ENCODE measurements around the gene CDX1. TPM values are rescaled to one million over a fixed set of nuclear protein-coding genes. Genes with fewer than 3 reads are reported as not detected.
A peak's percentile ranks its signal among the peaks of the same experiment; 100 is the strongest.

Gene CDX1
- total and polyA plus RNA-seq, 2 experiments from 2014 or later, result 0.62 TPM; not detected in 1

DNA sequence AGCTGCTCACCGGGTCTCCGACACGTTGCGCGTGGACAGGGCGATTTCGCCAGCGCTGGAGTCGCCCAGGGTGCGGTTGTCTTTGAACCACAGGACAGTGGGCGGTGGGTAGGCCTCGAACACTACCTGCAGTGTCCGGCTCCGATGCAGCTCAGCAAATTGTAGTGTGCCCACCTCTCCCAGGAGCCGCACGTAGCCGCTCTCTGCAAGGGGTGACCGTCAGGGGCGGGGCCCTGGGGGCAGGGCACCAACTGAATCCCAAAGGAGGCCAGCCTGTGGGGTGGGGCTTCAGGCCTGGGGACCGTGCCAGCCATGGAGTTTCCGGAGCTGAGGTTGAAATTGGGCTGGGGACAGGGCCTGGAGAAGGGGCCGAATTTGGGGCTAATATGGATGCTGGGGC lies 33.8 kb upstream of the CDX1 start:
- DNase-seq (ENCODE audit: low read depth in 1 of 2, low spot score in 1 of 2), result no peak
- H3K27ac ChIP-seq, result no peak overlapping the region
- TF ChIP-seq, protein P1, sequence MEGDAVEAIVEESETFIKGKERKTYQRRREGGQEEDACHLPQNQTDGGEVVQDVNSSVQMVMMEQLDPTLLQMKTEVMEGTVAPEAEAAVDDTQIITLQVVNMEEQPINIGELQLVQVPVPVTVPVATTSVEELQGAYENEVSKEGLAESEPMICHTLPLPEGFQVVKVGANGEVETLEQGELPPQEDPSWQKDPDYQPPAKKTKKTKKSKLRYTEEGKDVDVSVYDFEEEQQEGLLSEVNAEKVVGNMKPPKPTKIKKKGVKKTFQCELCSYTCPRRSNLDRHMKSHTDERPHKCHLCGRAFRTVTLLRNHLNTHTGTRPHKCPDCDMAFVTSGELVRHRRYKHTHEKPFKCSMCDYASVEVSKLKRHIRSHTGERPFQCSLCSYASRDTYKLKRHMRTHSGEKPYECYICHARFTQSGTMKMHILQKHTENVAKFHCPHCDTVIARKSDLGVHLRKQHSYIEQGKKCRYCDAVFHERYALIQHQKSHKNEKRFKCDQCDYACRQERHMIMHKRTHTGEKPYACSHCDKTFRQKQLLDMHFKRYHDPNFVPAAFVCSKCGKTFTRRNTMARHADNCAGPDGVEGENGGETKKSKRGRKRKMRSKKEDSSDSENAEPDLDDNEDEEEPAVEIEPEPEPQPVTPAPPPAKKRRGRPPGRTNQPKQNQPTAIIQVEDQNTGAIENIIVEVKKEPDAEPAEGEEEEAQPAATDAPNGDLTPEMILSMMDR (IDR thresholded peaks at IDR 0.05; ENCODE audit: low read depth, low read length), result no peak
- H3K36me3 ChIP-seq, result no peaks in the 10 kb centered on the region
- peaks cover 9% of the 10 kb centered on the region for H3K4me1 ChIP-seq (ENCODE audit: low read depth)
- no peaks in the 10 kb centered on the region for H3K9me3 ChIP-seq (ENCODE audit: low read depth)
- H3K27me3 ChIP-seq, result no peaks in the 10 kb centered on the region
- no peak overlapping the region for H3K4me3 ChIP-seq

DNA sequence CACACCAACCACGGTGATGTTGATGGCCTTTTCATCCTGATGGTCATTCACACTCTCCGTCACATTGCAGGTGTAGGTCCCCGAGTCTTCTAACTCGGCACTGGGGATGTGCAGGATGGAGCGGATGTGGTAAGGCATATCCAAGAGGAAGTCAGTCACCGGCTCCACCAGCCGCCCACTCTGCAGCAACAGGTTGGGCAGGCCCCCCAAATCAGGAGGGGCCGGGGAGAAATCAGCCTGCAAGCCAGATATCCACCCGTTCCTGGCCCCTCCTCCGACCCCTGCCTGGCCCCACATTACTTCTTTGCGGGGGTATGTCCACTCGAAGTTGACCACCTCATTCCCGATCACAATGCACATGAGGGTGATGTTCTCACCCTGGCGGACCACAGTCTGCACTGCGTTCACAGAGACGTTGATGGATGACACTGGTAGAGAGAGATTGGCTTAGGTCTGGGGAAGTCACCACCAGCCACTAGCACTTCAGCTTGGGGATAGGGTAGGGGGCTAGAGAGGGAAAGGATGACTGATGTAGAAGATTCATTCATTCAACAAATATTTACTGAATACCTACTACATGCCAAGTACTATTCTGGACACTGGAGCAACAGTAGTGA lies 32.9 kb upstream of the CDX1 start:
- H3K36me3 ChIP-seq, result no peaks in the 10 kb centered on the region
- no peaks in the 10 kb centered on the region for H3K9me3 ChIP-seq (ENCODE audit: low read depth)
- DNase-seq (ENCODE audit: low read depth in 1 of 2, low spot score in 1 of 2), result no peak
- no peak overlapping the region for H3K27ac ChIP-seq
- H3K27me3 ChIP-seq, result no peaks in the 10 kb centered on the region
- TF ChIP-seq, protein P1 (IDR thresholded peaks at IDR 0.05; ENCODE audit: low read depth, low read length), result no peak
- H3K4me1 ChIP-seq (ENCODE audit: low read depth), result peaks cover 19% of the 10 kb centered on the region
- H3K4me3 ChIP-seq, result no peak overlapping the region

DNA sequence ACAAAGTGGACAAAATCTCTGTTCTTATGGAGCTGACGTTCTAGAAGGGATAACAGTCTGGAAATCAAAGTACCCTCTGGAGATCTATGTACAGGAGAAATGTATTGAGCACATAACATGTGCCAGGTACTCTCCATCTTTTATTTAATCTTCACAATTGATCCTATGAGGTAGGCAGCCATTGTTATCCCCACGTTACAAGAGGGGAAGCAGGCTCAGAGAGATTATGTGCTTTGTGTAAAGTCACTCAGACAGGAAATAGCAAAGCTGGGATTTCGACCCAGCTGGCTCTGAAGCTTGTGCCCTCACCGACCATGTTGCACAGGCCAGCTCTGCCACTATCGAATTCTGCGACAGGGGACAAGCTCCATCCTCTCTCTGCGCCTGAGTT lies 32.4 kb upstream of the CDX1 start:
- H3K27ac ChIP-seq, result no peak overlapping the region
- no peak for DNase-seq (ENCODE audit: low read depth in 1 of 2, low spot score in 1 of 2)
- H3K4me1 ChIP-seq (ENCODE audit: low read depth), result peaks cover 24% of the 10 kb centered on the region

DNA sequence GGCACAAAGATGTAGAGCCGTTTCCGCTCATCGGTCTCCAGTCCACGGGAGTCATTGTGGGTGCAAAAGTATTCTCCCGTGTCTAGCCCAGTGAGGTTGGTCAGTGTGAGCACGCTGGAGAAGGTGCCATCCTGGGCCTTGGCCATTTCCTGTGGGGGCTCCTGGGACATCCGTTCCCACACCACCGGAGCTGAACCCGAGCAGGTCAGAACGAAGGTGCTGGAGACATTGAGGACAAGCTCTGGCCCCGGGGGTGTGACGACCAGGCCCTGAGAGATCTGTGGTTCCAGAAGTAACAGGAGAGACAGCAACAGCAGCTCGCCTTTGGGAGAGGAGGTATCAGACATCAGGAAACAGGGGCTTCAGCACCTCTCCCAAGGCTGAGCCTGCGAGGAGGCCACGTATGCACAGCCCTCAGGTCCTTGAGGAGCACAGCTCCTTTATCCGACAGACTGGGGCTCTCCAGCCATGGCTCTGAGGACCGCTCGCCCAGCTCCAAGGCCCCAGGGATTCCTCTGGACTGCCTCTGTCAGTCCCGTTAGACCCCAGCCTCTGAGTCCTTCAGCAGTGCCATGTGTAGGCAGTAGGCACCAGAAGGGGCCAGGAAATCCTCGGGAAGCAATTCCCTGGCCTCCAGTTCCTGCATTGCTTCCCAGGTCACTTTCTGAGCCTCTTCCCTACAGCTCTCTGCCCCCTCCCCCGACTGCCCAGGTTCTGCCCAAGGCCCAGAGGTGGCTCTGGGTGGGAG lies 30.8 kb upstream of the CDX1 start:
- TF ChIP-seq, protein P1 (IDR thresholded peaks at IDR 0.05; ENCODE audit: low read depth, low read length), result no peak
- no peak for DNase-seq (ENCODE audit: low read depth in 1 of 2, low spot score in 1 of 2)
- Histone ChIP-seq H3K4me1 (ENCODE audit: low read depth) (peaks cover 27% of the 10 kb centered on the region), H3K9me3 (ENCODE audit: low read depth) (no peaks in the 10 kb centered on the region), H3K27me3 (no peaks in the 10 kb centered on the region), H3K4me3 (no peak overlapping the region), H3K36me3 (no peaks in the 10 kb centered on the region), H3K27ac (no peak overlapping the region)

More for the DNA sequence above, 32.4 kb upstream of the CDX1 start:
- TF ChIP-seq, protein P1 (IDR thresholded peaks at IDR 0.05; ENCODE audit: low read depth, low read length), result no peak
- H3K9me3 ChIP-seq (ENCODE audit: low read depth), result no peaks in the 10 kb centered on the region
- H3K4me3 ChIP-seq, result no peak overlapping the region
- no peaks in the 10 kb centered on the region for H3K36me3 ChIP-seq
- no peaks in the 10 kb centered on the region for H3K27me3 ChIP-seq

DNA sequence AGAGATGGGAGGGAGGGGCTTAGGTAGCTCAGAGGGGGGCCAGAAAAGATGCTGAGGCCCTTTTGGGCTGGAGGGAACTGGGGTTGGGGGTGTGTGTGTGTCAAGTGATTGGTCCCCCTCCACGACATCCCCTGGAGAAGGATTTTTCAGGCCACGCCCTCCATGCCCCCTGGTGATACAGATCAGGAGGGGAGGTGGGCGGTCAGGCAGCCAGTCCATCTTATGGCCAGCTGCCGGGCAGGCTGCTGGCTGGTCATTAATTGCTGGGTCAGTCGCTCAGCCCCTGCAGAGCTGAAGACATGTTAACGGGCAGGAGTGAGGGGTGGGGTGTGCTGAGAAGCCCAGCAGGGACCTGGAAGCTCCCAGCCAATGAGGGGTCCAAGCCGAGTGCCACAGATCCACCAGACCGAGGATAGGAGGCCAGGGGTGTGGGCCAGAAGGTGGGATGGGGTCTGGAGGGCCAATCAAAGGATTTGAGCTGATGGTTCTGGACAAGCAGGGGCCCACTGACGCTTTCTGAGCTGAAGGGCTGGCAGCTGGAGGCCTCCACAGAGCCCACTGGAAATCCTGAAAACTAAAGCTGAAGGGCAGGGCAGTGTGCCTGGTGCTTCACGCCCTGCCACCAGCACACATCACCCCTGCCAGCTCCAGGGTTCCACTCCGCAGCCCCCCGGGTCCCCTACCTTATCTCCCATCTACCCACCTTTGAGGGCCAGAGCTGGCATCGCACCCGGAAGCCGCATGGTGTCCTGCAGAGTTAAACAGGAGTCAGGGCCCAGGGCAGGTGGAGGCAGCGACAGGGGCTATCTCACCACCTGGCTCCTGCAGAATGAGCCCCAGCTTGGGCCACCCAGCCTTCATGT lies 30.0 kb upstream of the CDX1 start:
- H3K9me3 ChIP-seq (ENCODE audit: low read depth), result no peaks in the 10 kb centered on the region
- peaks cover 27% of the 10 kb centered on the region for H3K4me1 ChIP-seq (ENCODE audit: low read depth)
- H3K36me3 ChIP-seq, result no peaks in the 10 kb centered on the region
- no peak overlapping the region for H3K4me3 ChIP-seq
- no peaks in the 10 kb centered on the region for H3K27me3 ChIP-seq
- H3K27ac ChIP-seq, result peak overlapping the region; percentile 6
- TF ChIP-seq, protein P1 (IDR thresholded peaks at IDR 0.05; ENCODE audit: low read depth, low read length), result no peak
- DNase-seq (ENCODE audit: low read depth in 1 of 2, low spot score in 1 of 2), result no peak

Measured in cardiac muscle cell (in vitro differentiated cells and primary cell).